Panc1 (cell line): ENCODE measurements around the gene EFNB1. TPM values are rescaled to one million over a fixed set of nuclear protein-coding genes. Genes with fewer than 3 reads are reported as not detected.

Source experiments
- ATAC-seq: fragments of 200-7000 bp; cut with Tn5 transposase; 2 replicates; pipeline ENCODE4 v1.9.1; 2020; ENCODE audit warnings: mild to moderate bottlenecking, moderate library complexity
- BruUV-seq: library from RNA; stranded (reverse); fragments of 400-500 nt; replicated peaks from 2 replicates; lab custom pipeline; 2021; lab: Mats Ljungman, UMichigan
- CTCF ChIA-PET: fragments of 300-600 bp; sonication (Branson Sonifier 250); formaldehyde crosslinking; loops from one replicate; lab custom pipeline; 2022; ENCODE audit warnings: antibody characterized with exemption; lab: Charles Lee
- POLR2A ChIA-PET: fragments of 300-600 bp; sonication (Branson Sonifier 250); formaldehyde crosslinking; loops from one replicate; lab custom pipeline; 2022; ENCODE audit warnings: antibody characterized with exemption; lab: Charles Lee
- DNase-seq: peaks from one replicate; pipeline ENCODE4 v3.0.0-alpha.2; 2010; ENCODE audit warnings: low read depth, low spot score
- H3K27ac ChIP-seq: 2 replicates; pipeline ENCODE4 v1.5.1; 2011; ENCODE audit warnings: mild to moderate bottlenecking, low read length, inconsistent platforms
- H3K27me3 ChIP-seq: fragments of 200-500 bp; sonication (Bioruptor generic); 2 replicates; pipeline ENCODE4 v1.6.0; 2014; ENCODE audit warnings: low read length, inconsistent platforms; ENCODE audit not compliant: control insufficient read depth, insufficient read depth
- H3K36me3 ChIP-seq: fragments of 200-500 bp; sonication (Bioruptor generic); 2 replicates; pipeline ENCODE4 v1.5.1; 2014; ENCODE audit warnings: inconsistent platforms, mild to moderate bottlenecking, low read length, moderate library complexity; ENCODE audit not compliant: control insufficient read depth, insufficient read depth
- H3K4me1 ChIP-seq: 2 replicates; pipeline ENCODE4 v1.5.1; 2011; ENCODE audit warnings: inconsistent platforms, mild to moderate bottlenecking, low read length, moderate library complexity; ENCODE audit not compliant: control insufficient read depth, insufficient read depth
- H3K4me3 ChIP-seq, 2 experiments: 2 replicates each; pipeline ENCODE4 v1.5.1; 2011 to 2012; ENCODE audit warnings: low read depth in 2 of 2, low read length in 2 of 2, mild to moderate bottlenecking in 2 of 2, inconsistent platforms in 1 of 2, moderate library complexity in 1 of 2
- H3K9me3 ChIP-seq: fragments of 200-500 bp; sonication (Bioruptor generic); 2 replicates; pipeline ENCODE4 v1.5.1; 2014; ENCODE audit warnings: low read depth, mild to moderate bottlenecking, inconsistent platforms, low read length, moderate library complexity; ENCODE audit not compliant: control insufficient read depth, insufficient read depth
- CTCF ChIP-seq: fragments of 450-650 bp; IDR thresholded peaks from 2 replicates; pipeline ENCODE4 v1.5.1; 2017; ENCODE audit warnings: mild to moderate bottlenecking
- POLR2AphosphoS5 ChIP-seq: IDR thresholded peaks from 2 replicates; pipeline ENCODE4 v1.6.1; 2012; ENCODE audit warnings: mild to moderate bottlenecking, low read depth, low read length, moderate library complexity
- REST ChIP-seq, 2 experiments: IDR thresholded peaks; 2 replicates each; pipeline ENCODE4 v1.6.1; 2011 to 2012; ENCODE audit warnings: low read depth in 2 of 2, control low read depth in 1 of 2, low read length in 1 of 2, mild to moderate bottlenecking in 1 of 2, moderate library complexity in 1 of 2; ENCODE audit not compliant: insufficient read depth in 1 of 2
- SIN3A ChIP-seq: IDR thresholded peaks from 2 replicates; pipeline ENCODE4 v1.6.1; 2012; ENCODE audit warnings: low read depth, mild to moderate bottlenecking, low read length, moderate library complexity, borderline replicate concordance; ENCODE audit not compliant: insufficient read depth
- TCF7L2 ChIP-seq: IDR thresholded peaks from 2 replicates; pipeline ENCODE4 v1.6.1; 2011; ENCODE audit warnings: mild to moderate bottlenecking, low read depth, low read length, inconsistent platforms
- in situ Hi-C: cut with HindIII; loops from 2 replicates; pipeline ENCODE4 v1.10.0; 2016; ENCODE audit warnings: low sequenced_read_pairs, low pct_unique_long_range_greater_than_20kb
- intact Hi-C: fragments of 100-400 bp; cut with micrococcal nuclease; formaldehyde crosslinking; loops from one replicate; pipeline ENCODE4 v1.10.0; 2022; ENCODE audit not compliant: unreplicated experiment
- total RNA-seq: library from RNA; stranded (reverse); gene quantifications from one replicate; pipeline ENCODE4 v1.2.1, GENCODE V29; 2021; ENCODE audit not compliant: unreplicated experiment

The EFNB1 gene
- total RNA-seq, 1 experiment from 2014 or later = 12.9 TPM

DNA sequence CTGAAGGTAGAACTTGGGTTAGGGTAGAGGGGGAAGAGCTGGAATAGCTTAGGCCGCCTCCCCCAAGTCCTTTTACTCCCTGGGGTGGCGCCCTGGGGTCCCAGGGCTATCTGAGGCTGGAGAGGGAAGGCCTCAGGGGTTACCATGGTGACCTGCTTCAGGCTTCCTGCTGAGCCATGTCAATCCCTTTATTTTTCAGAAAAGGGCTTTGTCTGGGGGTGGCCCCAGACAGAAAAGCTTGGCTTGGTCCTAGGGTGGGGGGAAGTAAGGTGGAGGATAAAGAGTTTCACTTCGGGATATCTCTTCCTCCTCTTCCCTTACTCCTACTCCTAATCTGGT is 6.3 kb downstream of the EFNB1 start:
- TF ChIP-seq REST (IDR thresholded peaks at IDR 0.05; ENCODE audit: insufficient read depth in 1 of 2, low read depth in 2 of 2, low read length in 1 of 2) = no peak
- TF ChIP-seq CTCF = no peak
- TF ChIP-seq POLR2AphosphoS5 = no peak
- no peak for TF ChIP-seq TCF7L2
- TF ChIP-seq SIN3A = no peak
- in situ Hi-C loops (no loop called here), intact Hi-C loops (no loop called here)
- Histone ChIP-seq H3K4me3 (no peak overlapping the region), H3K9me3 (no peaks in the 10 kb centered on the region), H3K36me3 (no peaks in the 10 kb centered on the region), H3K27ac (no peak overlapping the region), H3K4me1 (no peaks in the 10 kb centered on the region; the same call in none of the 2 replicates), H3K27me3 (no peaks in the 10 kb centered on the region)
- no peak for ATAC-seq
- no TSS peak for BruUV-seq
- CTCF ChIA-PET = interaction anchor here (0.6 kb wide), 1 partner anchor 29 kb away, joined by 3 read pairs; no protein-coding TSS in a partner anchor
- no peak for DNase-seq
- POLR2A ChIA-PET = no interaction called here

DNA sequence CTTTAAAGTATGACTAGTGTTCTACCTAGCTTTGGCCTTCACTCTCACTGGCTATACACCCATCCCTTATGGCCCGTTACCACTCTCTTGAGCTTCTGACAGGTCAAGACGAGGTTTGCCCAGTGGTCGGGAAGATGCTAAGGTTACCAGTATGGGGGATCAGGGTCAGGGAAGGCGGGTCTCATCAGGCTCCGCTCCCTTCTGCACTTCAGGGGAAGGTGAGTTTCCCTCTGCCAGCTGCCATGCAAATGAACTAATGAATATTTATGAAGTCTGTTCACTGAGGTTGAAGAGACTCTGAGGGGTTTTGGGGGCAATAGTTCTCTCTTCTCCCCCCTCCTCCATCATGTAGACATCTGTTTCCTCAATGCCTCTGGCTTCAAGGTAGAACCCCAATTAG is 6.6 kb downstream of the EFNB1 start:
- TF ChIP-seq POLR2AphosphoS5 (no peak), TCF7L2 (no peak), CTCF (no peak), SIN3A (no peak), REST (IDR thresholded peaks at IDR 0.05; ENCODE audit: insufficient read depth in 1 of 2, low read depth in 2 of 2, low read length in 1 of 2) (no peak)
- DNase-seq (no peak), ATAC-seq (no peak)
- no TSS peak for BruUV-seq
- CTCF ChIA-PET = interaction anchor here (0.6 kb wide), 1 partner anchor 29 kb away, joined by 3 read pairs; no protein-coding TSS in a partner anchor
- H3K27me3 ChIP-seq = no peaks in the 10 kb centered on the region
- intact Hi-C loops (no loop called here), in situ Hi-C loops (no loop called here)
- no peaks in the 10 kb centered on the region; the same call in none of the 2 replicates for H3K4me1 ChIP-seq
- POLR2A ChIA-PET = no interaction called here
- no peak overlapping the region for H3K27ac ChIP-seq
- no peaks in the 10 kb centered on the region for H3K36me3 ChIP-seq
- H3K9me3 ChIP-seq = no peaks in the 10 kb centered on the region
- no peak overlapping the region for H3K4me3 ChIP-seq
